HL-60 (cell line): Measurements from ENCODE around the gene PRAMEF14.
"Not testable (repeated sequence)": the region's sequence is repeated elsewhere in the genome, so short reads cannot be mapped to it uniquely, and the experiment has no call there.

ENCODE experiments used
- CTCF ChIP-seq: IDR thresholded peaks from one replicate; pipeline ENCODE4 v1.5.1; 2011; ENCODE audit warnings: low read length, control low read depth, inconsistent platforms; ENCODE audit not compliant: insufficient read depth
- POLR2AphosphoS5 ChIP-seq: IDR thresholded peaks from 2 replicates; pipeline ENCODE4 v1.6.1; 2012; ENCODE audit warnings: low read depth
- REST ChIP-seq: IDR thresholded peaks from 2 replicates; pipeline ENCODE4 v1.6.1; 2012; ENCODE audit warnings: low read depth; ENCODE audit not compliant: insufficient replicate concordance
- SPI1 ChIP-seq: IDR thresholded peaks from 2 replicates; pipeline ENCODE4 v1.6.1; 2012; ENCODE audit warnings: low read depth, mild to moderate bottlenecking, borderline replicate concordance

DNA sequence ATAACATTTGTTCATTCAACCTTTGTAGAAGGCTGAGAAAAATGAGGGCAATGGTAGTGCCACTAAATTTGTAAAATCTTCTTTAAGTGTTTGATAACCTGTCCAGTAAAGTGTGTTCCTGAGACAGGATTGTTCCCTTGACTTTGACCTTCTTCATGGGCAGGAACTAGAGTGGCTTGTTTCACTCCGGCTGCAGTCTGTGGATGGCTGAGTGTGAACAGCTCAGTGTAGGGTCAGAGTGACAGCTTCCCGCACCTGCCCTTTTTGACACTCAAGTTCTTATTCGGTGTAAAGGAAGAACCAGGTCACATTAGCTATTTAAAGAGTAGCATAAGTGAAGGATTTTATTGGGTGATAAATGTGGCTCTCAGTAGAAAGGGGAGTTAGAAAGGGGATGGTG, 33.4 kb upstream of the PRAMEF14 start:
- not testable (repeated sequence) for TF ChIP-seq REST, CTCF, POLR2AphosphoS5, SPI1
